ENCODE data around the gene NUP210.

NUP210 gene

GRCh38 chr3:13319564-13320220, 100.4 kb downstream of the NUP210 start:
- no peak for DNase-seq (ENCODE audit: low read depth)

- DNase-seq (ENCODE audit: low read depth), result no peak
Measured at GRCh38 chr3:13318626-13319470, 101.3 kb downstream of the NUP210 start.

GRCh38 chr3:13317596-13318320, 102.4 kb downstream of the NUP210 start:
- no peak for DNase-seq (ENCODE audit: low read depth)

DNA sequence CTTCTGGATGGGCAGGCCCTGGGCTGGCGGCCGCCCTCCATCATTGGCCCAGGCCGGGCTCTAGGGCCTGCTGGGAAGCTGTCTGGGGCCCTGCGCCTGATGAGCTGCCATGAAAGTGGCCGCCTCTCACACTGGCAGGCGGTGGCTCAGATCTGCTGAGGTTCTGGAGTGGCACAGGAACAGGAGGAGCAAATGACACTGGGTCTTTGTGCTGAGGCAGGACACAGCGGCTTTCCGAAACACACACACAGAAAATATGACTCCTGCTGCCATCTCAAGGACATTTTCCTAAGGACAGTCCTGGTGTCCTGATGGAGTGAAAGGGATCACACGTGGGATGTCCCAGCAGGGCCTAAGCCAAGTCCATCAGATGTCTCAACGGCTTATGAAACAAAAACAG, 103.5 kb downstream of the NUP210 start:
- DNase-seq (ENCODE audit: low read depth), result no peak

DNA sequence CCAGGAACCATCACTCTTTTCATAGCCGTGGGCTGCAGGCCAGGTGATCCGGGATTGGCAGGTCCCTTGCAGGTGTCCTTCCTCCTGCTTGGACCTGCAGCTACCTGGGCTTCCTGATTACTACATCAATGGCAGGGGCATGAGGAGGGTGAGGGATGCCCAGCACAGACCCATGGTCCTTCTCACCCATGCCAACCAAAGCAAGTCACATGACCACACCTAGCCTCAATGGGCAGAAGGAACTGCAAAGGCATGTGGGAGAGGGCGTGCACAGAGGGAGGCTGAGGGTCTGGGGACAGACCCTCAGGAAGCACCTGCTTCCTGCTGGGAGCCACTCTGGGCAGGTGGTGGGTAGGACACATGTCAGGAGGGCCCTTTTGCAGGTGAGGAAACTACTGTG, 105.2 kb downstream of the NUP210 start:
- DNase-seq (ENCODE audit: low read depth), result no peak

DNA sequence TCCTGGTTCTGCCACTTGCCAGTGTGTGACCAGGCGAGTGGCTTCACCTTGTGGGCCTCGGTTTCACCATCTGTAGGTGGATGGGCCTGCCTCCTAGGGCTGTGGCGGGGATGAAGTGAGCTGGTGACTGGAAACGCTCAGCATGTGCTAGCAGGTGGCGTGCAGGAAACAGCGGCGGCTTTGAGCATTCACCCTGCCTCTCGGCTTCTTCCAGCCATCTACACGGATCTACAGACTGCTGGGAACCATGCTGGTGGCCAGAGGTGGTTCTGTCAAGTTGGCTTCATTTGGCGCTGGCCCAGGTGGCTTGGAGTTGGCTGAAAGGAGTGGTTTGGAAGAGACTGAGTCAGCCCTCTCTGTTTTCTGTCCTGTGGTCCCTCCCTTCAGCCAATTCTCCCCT, 106.3 kb downstream of the NUP210 start:
- no peak for DNase-seq (ENCODE audit: low read depth)

DNA sequence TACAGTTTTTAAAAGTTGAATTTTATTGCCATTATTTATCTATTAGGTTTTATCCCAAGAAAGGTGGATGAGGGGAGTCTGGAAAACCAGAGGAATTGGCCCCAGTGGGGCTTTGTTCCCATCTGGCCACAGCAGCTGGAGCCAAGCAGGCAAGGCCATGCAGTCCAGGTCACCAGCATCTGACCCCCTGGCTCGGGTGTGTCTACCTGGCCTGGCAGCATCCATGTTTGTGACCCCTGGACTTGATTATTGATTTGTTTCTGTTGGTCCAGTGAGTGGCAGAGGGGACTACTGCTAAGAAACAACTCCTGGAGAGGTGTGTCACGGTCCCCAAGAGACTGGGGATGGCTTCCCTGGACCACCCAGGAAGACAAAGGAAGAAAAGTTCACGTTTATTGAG, 111.1 kb downstream of the NUP210 start:
- DNase-seq (ENCODE audit: low read depth), result no peak

DNA sequence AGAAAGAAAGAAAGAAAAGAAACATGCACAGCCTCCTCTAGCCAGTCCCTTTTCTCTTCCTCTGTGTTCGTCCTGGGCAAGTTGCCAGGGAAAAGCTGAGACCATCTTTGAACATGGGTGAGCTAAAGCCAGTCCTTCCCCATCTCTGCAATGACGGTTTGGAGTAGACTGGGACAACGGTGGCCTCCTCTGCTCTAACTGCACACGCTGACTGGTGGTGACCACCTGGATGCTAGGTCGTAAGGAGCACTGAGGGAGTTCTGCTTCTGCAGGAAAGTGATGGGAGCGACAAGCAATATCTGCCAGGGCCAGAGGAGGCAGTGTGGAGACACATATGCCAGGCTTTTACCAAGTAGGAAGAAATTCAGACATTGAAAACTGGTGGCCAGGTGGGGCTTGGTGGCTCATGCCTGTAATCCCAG, 111.7 kb downstream of the NUP210 start:
- no peak for DNase-seq (ENCODE audit: low read depth)

GRCh38 chr3:13307041-13307440, 113.1 kb downstream of the NUP210 start:
- no peak for DNase-seq (ENCODE audit: low read depth)

DNA sequence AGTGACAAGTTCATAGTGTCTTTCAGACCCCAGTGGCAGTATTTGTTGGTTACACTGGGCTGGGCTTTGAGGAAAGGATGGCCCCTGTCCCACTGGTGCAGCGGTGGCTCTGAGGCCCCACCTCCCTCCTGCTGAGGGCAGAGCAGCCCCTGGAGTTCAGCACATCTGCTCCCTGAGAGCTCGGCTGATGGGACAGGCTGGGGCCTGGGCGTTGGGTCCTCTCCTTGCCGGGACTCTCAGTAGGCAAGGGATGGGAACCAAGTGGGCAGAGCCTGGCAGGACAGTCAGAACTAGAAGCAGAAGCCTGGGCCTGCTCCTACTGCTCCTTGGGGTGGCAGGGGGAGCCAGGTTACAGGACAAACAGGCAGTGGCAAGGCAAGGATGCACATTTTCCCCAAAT, 114.5 kb downstream of the NUP210 start:
- no peak for DNase-seq (ENCODE audit: low read depth)

- DNase-seq (ENCODE audit: low read depth), result no peak
Measured at GRCh38 chr3:13303410-13303809, 116.7 kb downstream of the NUP210 start.

DNA sequence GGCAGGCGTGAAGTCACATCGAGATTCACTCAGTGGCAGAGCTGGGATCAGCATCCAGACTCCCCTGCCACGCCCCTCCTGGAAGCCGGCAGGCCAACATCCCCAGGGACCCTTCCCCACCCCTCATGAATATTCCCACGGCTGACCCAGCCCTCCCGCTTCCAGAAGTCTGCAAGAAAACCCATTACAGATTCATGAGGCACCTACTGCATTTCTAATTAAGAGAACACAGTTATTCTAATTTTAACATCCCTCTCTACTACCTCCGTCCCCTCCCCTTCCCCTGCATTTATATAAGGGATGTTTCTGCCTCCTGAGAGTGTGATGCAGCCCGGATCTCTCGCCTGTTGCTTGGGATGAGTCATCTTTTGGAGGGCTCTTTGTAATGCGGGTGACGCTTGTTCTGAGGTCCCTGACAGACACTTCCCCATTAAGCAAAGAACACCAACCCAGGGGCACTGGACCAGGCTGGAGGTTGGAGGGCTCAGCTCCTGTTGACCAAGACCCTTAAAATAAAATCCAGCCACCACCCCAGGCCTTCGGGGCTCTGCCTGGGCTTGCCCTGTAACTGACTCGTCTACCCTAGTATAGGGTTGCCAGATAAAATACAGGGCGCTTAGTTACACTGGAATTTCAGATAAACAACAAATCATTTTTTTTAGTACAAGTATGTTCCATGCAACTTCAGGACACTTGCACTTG, 118.7 kb downstream of the NUP210 start:
- DNase-seq (ENCODE audit: low read depth), result no peak

GRCh38 chr3:13300546-13301285, 119.4 kb downstream of the NUP210 start:
- no peak for DNase-seq (ENCODE audit: low read depth)

- DNase-seq (ENCODE audit: low read depth), result no peak
Measured at GRCh38 chr3:13299531-13300155, 120.5 kb downstream of the NUP210 start.

- no peak for DNase-seq (ENCODE audit: low read depth)
Measured at GRCh38 chr3:13296662-13297061, 123.5 kb downstream of the NUP210 start.

GRCh38 chr3:13294442-13295351, 125.4 kb downstream of the NUP210 start:
- no peak for DNase-seq (ENCODE audit: low read depth)

DNA sequence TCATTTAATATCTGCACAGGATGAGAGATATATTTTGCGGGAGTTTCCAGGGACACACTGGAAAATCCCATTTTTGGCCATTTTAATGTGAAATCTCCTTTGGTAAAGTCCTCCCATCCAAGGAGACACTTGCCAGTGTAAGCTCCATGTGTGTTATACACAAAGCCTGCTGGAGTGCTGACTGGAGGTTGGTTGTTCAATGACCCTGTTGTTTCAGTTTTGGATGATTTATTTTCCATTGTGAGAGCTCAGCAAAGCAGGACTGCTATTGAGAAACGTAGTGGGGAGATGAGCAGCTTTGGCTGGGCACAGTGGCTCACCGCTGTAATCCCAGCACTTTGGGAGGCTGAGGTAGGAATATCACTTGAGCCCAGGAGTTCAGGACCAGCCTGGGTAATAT, 127.7 kb downstream of the NUP210 start:
- DNase-seq (ENCODE audit: low read depth), result no peak

- no peak for DNase-seq (ENCODE audit: low read depth)
Measured at GRCh38 chr3:13290941-13291340, 129.2 kb downstream of the NUP210 start.

GRCh38 chr3:13289771-13290285, 130.3 kb downstream of the NUP210 start:
- no peak for DNase-seq (ENCODE audit: low read depth)
